CD8-positive, alpha-beta memory T cell (primary cell): ENCODE data around the gene ANXA6. TPM values are rescaled to one million over a fixed set of nuclear protein-coding genes. Genes with fewer than 3 reads are reported as not detected.

Experiments
- CTCF ChIA-PET: fragments of 350-600 bp; sonication (Branson Sonifier 250); formaldehyde crosslinking; loops from one replicate; lab custom pipeline; 2021; ENCODE audit warnings: antibody characterized with exemption; lab: Charles Lee
- POLR2A ChIA-PET: fragments of 350-600 bp; sonication (Branson Sonifier 250); formaldehyde crosslinking; loops from one replicate; lab custom pipeline; 2021; ENCODE audit warnings: antibody characterized with exemption; lab: Charles Lee
- DNase-seq, 5 donors: peaks; one replicate each; pipeline versions ENCODE4 v3.0.0 to v3.0.0-alpha.2; 2020 to 2022; ENCODE audit warnings: mixed read lengths in 1 of 5
- H3K27ac ChIP-seq: one replicate; pipeline ENCODE4 v1.7.0; 2013; ENCODE audit warnings: low read depth, mild to moderate bottlenecking, low read length, moderate library complexity
- H3K27me3 ChIP-seq: 2 replicates; pipeline ENCODE4 v1.7.0; 2013; ENCODE audit warnings: low read length, mild to moderate bottlenecking; ENCODE audit not compliant: insufficient read depth, poor library complexity, severe bottlenecking
- H3K36me3 ChIP-seq: 2 replicates; pipeline ENCODE4 v1.7.0; 2013; ENCODE audit warnings: mild to moderate bottlenecking, low read length, moderate library complexity; ENCODE audit not compliant: insufficient read depth
- H3K4me1 ChIP-seq: 2 replicates; pipeline ENCODE4 v1.7.0; 2013; ENCODE audit warnings: mild to moderate bottlenecking, low read length, moderate library complexity; ENCODE audit not compliant: insufficient read depth
- H3K4me3 ChIP-seq: 2 replicates; pipeline ENCODE4 v1.7.0; 2013; ENCODE audit warnings: mild to moderate bottlenecking, low read length
- H3K9me3 ChIP-seq: 2 replicates; pipeline ENCODE4 v1.7.0; 2013; ENCODE audit warnings: mild to moderate bottlenecking, low read length
- H3K27ac Mint-ChIP-seq, 8 donors: one replicate each; pipeline ENCODE4 v1.8.0; 2020 to 2021; ENCODE audit warnings: mixed read lengths in 8 of 8, mild to moderate bottlenecking in 6 of 8, inconsistent platforms in 3 of 8, moderate library complexity in 3 of 8
- H3K27me3 Mint-ChIP-seq, 2 donors: one replicate each; pipeline ENCODE4 v1.8.0; 2020 to 2021; ENCODE audit warnings: mixed read lengths in 2 of 2, mild to moderate bottlenecking in 1 of 2, moderate library complexity in 1 of 2
- H3K36me3 Mint-ChIP-seq, 3 donors: one replicate each; pipeline ENCODE4 v1.8.0; 2020 to 2021; ENCODE audit warnings: mixed read lengths in 3 of 3, inconsistent platforms in 1 of 3, mild to moderate bottlenecking in 1 of 3
- H3K4me1 Mint-ChIP-seq, 3 donors: one replicate each; pipeline ENCODE4 v1.8.0; 2020 to 2021; ENCODE audit warnings: mixed read lengths in 3 of 3, inconsistent platforms in 1 of 3, mild to moderate bottlenecking in 1 of 3
- H3K4me3 Mint-ChIP-seq, 7 donors: one replicate each; pipeline ENCODE4 v1.8.0; 2020 to 2021; ENCODE audit warnings: mixed read lengths in 7 of 7, mild to moderate bottlenecking in 6 of 7, moderate library complexity in 4 of 7, inconsistent platforms in 2 of 7
- H3K9me3 Mint-ChIP-seq, 5 donors: one replicate each; pipeline ENCODE4 v1.8.0; 2020 to 2022; ENCODE audit warnings: mixed read lengths in 5 of 5, mild to moderate bottlenecking in 3 of 5, moderate library complexity in 2 of 5, inconsistent platforms in 1 of 5
- polyA plus RNA-seq: library from polyadenylated mRNA; unstranded; fragments of 300-500 nt; fragmentation: Illumina TruSeq; gene quantifications from one replicate; pipeline ENCODE4 v1.2.3, GENCODE V29; 2021
- total RNA-seq, 2 experiments: library from RNA; stranded (reverse); gene quantifications; one replicate each; pipeline ENCODE4 v1.2.3, GENCODE V29; 2021

The ANXA6 gene
- total and polyA plus RNA-seq, 3 experiments from 2014 or later, result 351 to 459 (median 452) TPM

DNA sequence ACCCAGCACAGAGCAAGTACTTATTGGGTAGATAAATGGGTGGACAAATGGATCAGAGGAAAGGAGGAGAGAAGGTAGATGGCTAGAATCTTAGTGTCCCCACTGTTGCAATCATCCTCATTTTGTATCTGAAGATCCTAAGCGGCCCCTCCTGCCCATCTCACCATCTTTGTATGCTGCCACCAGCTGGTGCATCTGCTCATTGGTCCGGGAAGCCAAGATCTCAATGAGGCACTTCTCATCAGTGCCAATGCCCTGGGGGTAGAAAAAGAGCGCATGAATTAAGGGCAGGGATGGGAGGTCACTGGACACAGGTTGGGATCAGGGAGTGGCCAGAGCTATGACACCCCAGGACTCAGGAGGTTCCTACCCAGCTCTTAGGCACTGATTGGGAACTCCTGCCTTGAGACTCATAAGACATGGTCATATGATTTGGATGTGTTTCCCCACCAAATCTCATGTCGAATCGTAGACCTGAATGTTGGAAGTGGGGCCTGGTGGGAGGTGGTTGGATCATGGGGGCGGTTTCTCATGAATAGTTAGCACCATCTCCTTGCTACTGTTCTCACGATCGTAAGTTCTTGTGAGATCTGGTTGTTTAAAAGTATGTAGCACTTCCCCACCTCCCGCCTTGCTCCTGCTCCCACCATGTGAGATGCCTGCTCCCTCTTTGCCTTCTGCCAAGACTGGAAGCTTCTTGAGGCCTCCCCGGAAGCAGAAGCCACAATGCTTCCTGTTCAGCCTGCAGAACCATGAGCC lies 20.3 kb downstream of the ANXA6 start:
- no peak overlapping the region for H3K4me3 ChIP-seq
- CTCF ChIA-PET, result interaction anchor here (0.9 to 12.0 kb wide), 5 partner anchors 12 to 27 kb away, joined by 3 to 86 read pairs (median 14); no protein-coding TSS in a partner anchor
- H3K27ac Mint-ChIP-seq, result peak overlapping the region; percentile 82 to 96 (median 88)
- POLR2A ChIA-PET, result no interaction called here
- H3K4me1 Mint-ChIP-seq, result peaks cover 61 to 82% (median 81%) of the 10 kb centered on the region in 3 donors
- H3K27me3 Mint-ChIP-seq, result no peaks in the 10 kb centered on the region
- H3K4me3 Mint-ChIP-seq, result peak overlapping the region in 2 of 7 donors; percentile 28 to 67
- H3K36me3 Mint-ChIP-seq, result peaks cover 35 to 90% (median 37%) of the 10 kb centered on the region in 3 donors
- no peaks in the 10 kb centered on the region for H3K9me3 Mint-ChIP-seq
- no peaks in the 10 kb centered on the region for H3K9me3 ChIP-seq
- H3K36me3 ChIP-seq, result peaks cover 70% of the 10 kb centered on the region
- no peak overlapping the region for H3K27ac ChIP-seq
- no peaks in the 10 kb centered on the region for H3K27me3 ChIP-seq
- DNase-seq, result no peak
- peaks cover 58% of the 10 kb centered on the region for H3K4me1 ChIP-seq

DNA sequence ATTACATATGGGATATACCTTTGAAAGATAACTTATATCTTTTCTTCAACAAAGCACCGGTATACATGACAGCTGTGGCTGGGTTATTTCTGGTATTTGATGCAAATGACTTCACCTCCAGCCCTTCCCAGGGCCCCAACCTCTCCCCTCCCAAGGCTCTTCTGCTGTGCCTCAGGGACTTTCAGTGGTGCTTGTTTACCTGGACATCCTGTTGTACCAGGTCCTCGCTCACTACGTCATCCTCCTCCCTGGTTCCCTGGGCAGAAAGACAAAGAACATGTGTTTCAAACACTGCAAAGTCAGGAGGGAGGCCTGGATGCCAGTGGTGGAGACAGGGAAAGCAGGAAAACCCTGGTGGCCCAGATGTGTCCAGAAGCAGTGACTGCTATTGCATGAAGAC lies 23.4 kb downstream of the ANXA6 start:
- ChIA-PET POLR2A (interaction anchor here (0.5 kb wide), 1 partner anchor 122 kb away, joined by 3 read pairs; no protein-coding TSS in a partner anchor), CTCF (interaction anchor here (1.3 to 12.0 kb wide), 8 partner anchors 9 to 105 kb away, joined by 3 to 86 read pairs (median 6); no protein-coding TSS in a partner anchor)
- Mint-ChIP-seq H3K9me3 (no peaks in the 10 kb centered on the region), H3K36me3 (peaks cover 36 to 99% (median 46%) of the 10 kb centered on the region in 3 donors), H3K4me1 (peaks cover 46 to 74% (median 74%) of the 10 kb centered on the region in 3 donors), H3K27ac (peak overlapping the region in 6 of 8 donors; percentile 6 to 92 (median 62)), H3K27me3 (no peaks in the 10 kb centered on the region), H3K4me3 (no peak overlapping the region)
- no peak for DNase-seq
- Histone ChIP-seq H3K27ac (no peak overlapping the region), H3K36me3 (peaks cover 88% of the 10 kb centered on the region), H3K9me3 (no peaks in the 10 kb centered on the region), H3K4me3 (no peak overlapping the region), H3K27me3 (no peaks in the 10 kb centered on the region), H3K4me1 (peaks cover 43% of the 10 kb centered on the region)

DNA sequence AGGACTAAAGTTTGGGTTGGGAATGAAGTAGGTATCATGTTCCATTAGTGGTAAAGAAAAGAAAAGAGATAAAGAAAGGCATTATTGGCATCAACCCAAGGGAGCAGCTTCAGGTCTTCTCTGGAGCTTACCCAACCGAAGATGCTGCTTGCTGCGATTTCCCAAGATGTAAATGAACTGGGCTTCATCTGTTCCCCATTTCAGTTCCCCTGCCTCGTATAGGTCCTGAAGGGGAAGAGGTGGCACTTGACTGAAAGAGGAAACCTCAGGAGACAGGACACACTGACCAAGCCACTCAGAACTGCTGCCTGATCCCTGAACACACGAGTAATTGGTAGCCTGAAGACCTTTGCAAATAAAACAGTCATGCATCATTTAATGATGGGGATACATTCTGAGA lies 24.6 kb downstream of the ANXA6 start:
- POLR2A ChIA-PET, result no interaction called here
- Mint-ChIP-seq H3K27me3 (no peaks in the 10 kb centered on the region), H3K4me3 (no peak overlapping the region), H3K9me3 (no peaks in the 10 kb centered on the region), H3K36me3 (peaks cover 28 to 99% (median 41%) of the 10 kb centered on the region in 3 donors), H3K27ac (peak overlapping the region in 5 of 8 donors; percentile 22 to 78 (median 61)), H3K4me1 (peaks cover 33 to 73% (median 73%) of the 10 kb centered on the region in 3 donors)
- CTCF ChIA-PET, result interaction anchor here (1.0 to 8.5 kb wide), 5 partner anchors 18 to 81 kb away, joined by 3 to 308 read pairs (median 4); no protein-coding TSS in a partner anchor
- Histone ChIP-seq H3K27me3 (no peaks in the 10 kb centered on the region), H3K4me3 (no peak overlapping the region), H3K9me3 (no peaks in the 10 kb centered on the region), H3K36me3 (peaks cover 88% of the 10 kb centered on the region), H3K27ac (no peak overlapping the region), H3K4me1 (peaks cover 31% of the 10 kb centered on the region)
- DNase-seq, result no peak

DNA sequence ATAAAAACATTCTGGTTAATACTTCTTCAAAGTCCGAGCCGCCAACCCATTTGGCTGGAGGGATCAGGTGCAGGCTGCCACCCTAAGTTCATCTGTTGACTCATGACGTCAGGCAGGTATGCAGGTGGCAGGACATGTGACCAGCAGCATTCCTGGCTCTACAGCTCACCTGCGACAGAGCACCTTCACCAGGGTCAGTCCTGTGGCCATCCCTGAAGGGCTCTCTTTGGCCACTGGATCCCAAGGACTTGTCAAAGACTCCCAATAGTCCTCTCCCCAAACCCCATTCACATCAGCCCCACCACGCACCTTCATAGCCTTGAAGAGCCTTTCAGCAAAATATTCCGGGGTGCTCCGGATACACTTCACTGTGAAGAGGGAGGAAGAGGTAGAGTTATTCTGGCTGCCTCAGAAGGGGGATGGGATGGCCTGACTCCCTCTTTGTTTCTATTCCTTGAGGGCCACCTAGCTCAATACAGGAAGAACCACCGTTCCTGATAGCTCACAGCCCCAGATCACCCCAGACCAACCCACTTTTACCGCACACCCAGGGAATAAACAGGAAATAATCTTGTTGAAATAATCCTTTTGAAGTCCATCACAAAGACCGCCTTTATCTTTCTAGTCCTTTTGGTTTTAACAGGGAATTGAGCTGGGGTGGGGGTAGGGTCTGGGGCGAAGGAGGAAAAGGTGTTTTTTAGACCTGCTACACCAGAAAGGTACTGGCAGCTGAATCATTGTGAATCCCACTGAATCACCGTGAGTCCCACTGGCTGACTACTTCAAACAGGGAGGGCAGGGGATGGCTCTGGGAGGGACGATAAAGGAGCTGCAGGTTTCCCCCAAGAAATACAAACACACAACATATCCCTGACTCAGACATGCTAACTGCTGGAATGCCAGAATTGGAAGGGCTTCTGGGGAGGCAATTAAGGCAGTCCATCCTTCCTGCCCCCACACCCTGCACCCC lies 26.4 kb downstream of the ANXA6 start:
- peaks cover 30% of the 10 kb centered on the region for H3K4me1 ChIP-seq
- DNase-seq, result no peak
- Mint-ChIP-seq H3K9me3 (no peaks in the 10 kb centered on the region), H3K27me3 (no peaks in the 10 kb centered on the region), H3K27ac (peak overlapping the region; percentile 77 to 93 (median 83)), H3K4me1 (peaks cover 31 to 72% (median 72%) of the 10 kb centered on the region in 3 donors), H3K36me3 (peaks cover 12 to 97% (median 36%) of the 10 kb centered on the region in 3 donors), H3K4me3 (peak overlapping the region in 2 of 7 donors; percentile 12 to 43)
- ChIA-PET POLR2A (interaction anchor here (0.7 to 1.2 kb wide), 4 partner anchors 10 to 60 kb away, joined by 3 to 9 read pairs (median 4); no protein-coding TSS in a partner anchor), CTCF (interaction anchor here (1.9 to 8.5 kb wide), 2 partner anchors 10 to 36 kb away, joined by 6 to 308 read pairs; no protein-coding TSS in a partner anchor)
- H3K27ac ChIP-seq, result no peak overlapping the region
- no peaks in the 10 kb centered on the region for H3K27me3 ChIP-seq
- H3K36me3 ChIP-seq, result peaks cover 71% of the 10 kb centered on the region
- H3K9me3 ChIP-seq, result no peaks in the 10 kb centered on the region
- peak overlapping the region; percentile 3 for H3K4me3 ChIP-seq

DNA sequence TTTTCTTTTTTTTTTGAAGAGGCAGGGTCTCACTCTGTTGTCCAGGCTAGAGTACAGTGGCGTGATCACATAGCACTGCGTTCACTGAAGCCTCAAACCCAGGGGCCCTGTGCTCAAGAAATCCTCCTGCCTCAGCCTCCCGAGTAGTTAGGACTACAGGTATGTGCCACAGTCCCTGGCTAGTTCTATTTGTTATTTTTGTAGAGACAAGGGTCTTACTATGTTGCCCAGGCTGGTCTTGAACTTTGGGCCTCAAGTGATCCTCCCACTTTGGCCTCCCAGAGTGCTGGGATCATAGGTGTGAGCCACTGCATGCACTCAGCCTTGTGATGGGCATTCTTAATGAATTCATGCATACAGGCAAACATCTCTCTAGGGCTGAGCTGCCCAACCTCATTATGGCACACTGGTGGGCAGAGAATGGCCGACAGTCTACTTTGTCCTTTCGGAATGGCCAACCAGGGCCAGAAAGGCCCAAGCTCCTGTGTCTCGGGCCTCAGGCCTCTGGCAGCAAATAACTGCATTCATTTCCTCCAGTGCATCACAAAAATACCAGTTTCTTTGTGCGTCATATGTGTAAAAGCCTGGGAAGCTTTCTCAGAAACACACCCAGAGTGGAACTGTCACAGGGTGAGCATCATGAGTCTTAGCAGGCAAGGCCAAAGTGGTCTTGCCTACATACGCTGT lies 27.2 kb downstream of the ANXA6 start:
- Histone ChIP-seq H3K27me3 (no peaks in the 10 kb centered on the region), H3K4me1 (peaks cover 38% of the 10 kb centered on the region), H3K27ac (no peak overlapping the region), H3K36me3 (peaks cover 69% of the 10 kb centered on the region), H3K4me3 (no peak overlapping the region), H3K9me3 (no peaks in the 10 kb centered on the region)
- Mint-ChIP-seq H3K4me1 (peaks cover 36 to 77% (median 74%) of the 10 kb centered on the region in 3 donors), H3K27me3 (no peaks in the 10 kb centered on the region), H3K9me3 (no peaks in the 10 kb centered on the region), H3K27ac (peak overlapping the region in 6 of 8 donors; percentile 55 to 87 (median 73)), H3K36me3 (peaks cover 12 to 96% (median 36%) of the 10 kb centered on the region in 3 donors), H3K4me3 (no peak overlapping the region)
- ChIA-PET CTCF (interaction anchor here (1.2 to 8.5 kb wide), 5 partner anchors 11 to 123 kb away, joined by 3 to 308 read pairs (median 6); partner anchors contain the start of gene GM2A), POLR2A (interaction anchor here (0.7 to 1.1 kb wide), 2 partner anchors 11 to 35 kb away, joined by 4 to 6 read pairs; no protein-coding TSS in a partner anchor)
- DNase-seq, result no peak

DNA sequence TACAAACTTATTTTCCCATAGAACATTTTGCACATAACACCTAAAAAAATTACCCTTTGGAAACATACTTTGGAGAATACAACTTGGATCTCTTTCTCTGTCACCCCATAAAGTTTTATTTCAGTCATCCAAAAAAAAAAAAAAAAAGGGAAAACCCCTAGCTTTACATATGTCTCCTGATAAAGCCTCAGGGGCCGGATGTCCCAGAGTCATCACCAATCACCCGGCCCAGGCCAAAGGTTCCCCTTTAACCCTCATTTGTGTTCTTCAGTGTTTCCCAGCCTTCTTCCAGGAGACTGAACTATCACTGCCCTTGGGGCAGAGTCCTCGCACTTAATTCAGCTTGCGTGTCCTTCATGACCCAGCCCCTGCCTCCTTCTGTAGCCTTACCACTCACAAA lies 28.8 kb downstream of the ANXA6 start:
- DNase-seq, result no peak
- H3K9me3 ChIP-seq, result no peaks in the 10 kb centered on the region
- CTCF ChIA-PET, result interaction anchor here (1.0 to 8.5 kb wide), 8 partner anchors 10 to 112 kb away, joined by 3 to 308 read pairs (median 5); partner anchors contain the start of gene ANXA6
- peaks cover 38% of the 10 kb centered on the region for H3K4me1 ChIP-seq
- no peak overlapping the region for H3K27ac ChIP-seq
- Mint-ChIP-seq H3K27ac (peak overlapping the region in 7 of 8 donors; percentile 40 to 78 (median 51)), H3K36me3 (peaks cover 12 to 96% (median 37%) of the 10 kb centered on the region in 3 donors), H3K27me3 (no peaks in the 10 kb centered on the region), H3K4me3 (no peak overlapping the region), H3K4me1 (peaks cover 41 to 85% (median 74%) of the 10 kb centered on the region in 3 donors), H3K9me3 (no peaks in the 10 kb centered on the region)
- H3K27me3 ChIP-seq, result no peaks in the 10 kb centered on the region
- peaks cover 64% of the 10 kb centered on the region for H3K36me3 ChIP-seq
- no peak overlapping the region for H3K4me3 ChIP-seq
- POLR2A ChIA-PET, result interaction anchor here (0.6 to 1.1 kb wide), 5 partner anchors 10 to 36 kb away, joined by 3 to 4 read pairs (median 3); no protein-coding TSS in a partner anchor
